ENCODE data around the gene SYT14. TPM values are rescaled to one million over a fixed set of nuclear protein-coding genes. Genes with fewer than 3 reads are reported as not detected.

The SYT14 gene
- polyA plus RNA-seq, 4 donors = 0.13 TPM; not detected in 2

- WGBS, 3 donors = 78 to 91% (median 79%) methylated on average over 8 of the region's 8 CpGs
- Histone ChIP-seq H3K4me3 (ENCODE audit: low read depth in 1 of 3, low read length in 3 of 3) (no peak overlapping the region), H3K27me3 (ENCODE audit: control insufficient read depth in 3 of 3, insufficient read depth in 3 of 3, low read length in 3 of 3) (no peaks in the 10 kb centered on the region), H3K27ac (ENCODE audit: low read depth in 1 of 3, low read length in 2 of 3) (no peak overlapping the region), H3K4me1 (ENCODE audit: control insufficient read depth in 3 of 3, insufficient read depth in 2 of 3, low read depth in 1 of 3, low read length in 2 of 3) (no peaks in the 10 kb centered on the region), H3K9me3 (ENCODE audit: control insufficient read depth in 2 of 2, insufficient read depth in 1 of 2, low read depth in 1 of 2, low read length in 1 of 2) (no peaks in the 10 kb centered on the region), H3K36me3 (ENCODE audit: control insufficient read depth in 3 of 3, insufficient read depth in 2 of 3, low read depth in 1 of 3, low read length in 3 of 3) (no peaks in the 10 kb centered on the region)
- DNase-seq (no peak), FAIRE-seq (no peak)
Measured at GRCh38 chr1:210213335-210213734, 275.3 kb downstream of the SYT14 start.

GRCh38 chr1:210214573-210215409 lies 276.8 kb downstream of the SYT14 start:
- H3K36me3 ChIP-seq (ENCODE audit: control insufficient read depth in 3 of 3, insufficient read depth in 2 of 3, low read depth in 1 of 3, low read length in 3 of 3) = no peaks in the 10 kb centered on the region
- H3K27ac ChIP-seq (ENCODE audit: low read depth in 1 of 3, low read length in 2 of 3) = no peak overlapping the region
- no peak overlapping the region for H3K4me3 ChIP-seq (ENCODE audit: low read depth in 1 of 3, low read length in 3 of 3)
- no peak for DNase-seq
- no peaks in the 10 kb centered on the region for H3K27me3 ChIP-seq (ENCODE audit: control insufficient read depth in 3 of 3, insufficient read depth in 3 of 3, low read length in 3 of 3)
- H3K4me1 ChIP-seq (ENCODE audit: control insufficient read depth in 3 of 3, insufficient read depth in 2 of 3, low read depth in 1 of 3, low read length in 2 of 3) = no peaks in the 10 kb centered on the region
- no peak for FAIRE-seq
- H3K9me3 ChIP-seq (ENCODE audit: control insufficient read depth in 2 of 2, insufficient read depth in 1 of 2, low read depth in 1 of 2, low read length in 1 of 2) = no peaks in the 10 kb centered on the region
- WGBS, 3 donors = 61 to 73% (median 62%) methylated on average over 4 of the region's 4 CpGs

GRCh38 chr1:210217482-210217881 lies 279.5 kb downstream of the SYT14 start:
- no peak overlapping the region for H3K27ac ChIP-seq (ENCODE audit: low read depth in 1 of 3, low read length in 2 of 3)
- H3K4me3 ChIP-seq (ENCODE audit: low read depth in 1 of 3, low read length in 3 of 3) = no peak overlapping the region
- WGBS, 3 donors = 84 to 90% (median 89%) methylated on average over 5 of the region's 5 CpGs
- H3K27me3 ChIP-seq (ENCODE audit: control insufficient read depth in 3 of 3, insufficient read depth in 3 of 3, low read length in 3 of 3) = no peaks in the 10 kb centered on the region
- no peaks in the 10 kb centered on the region for H3K9me3 ChIP-seq (ENCODE audit: control insufficient read depth in 2 of 2, insufficient read depth in 1 of 2, low read depth in 1 of 2, low read length in 1 of 2)
- no peaks in the 10 kb centered on the region for H3K4me1 ChIP-seq (ENCODE audit: control insufficient read depth in 3 of 3, insufficient read depth in 2 of 3, low read depth in 1 of 3, low read length in 2 of 3)
- DNase-seq (no peak), FAIRE-seq (no peak)
- H3K36me3 ChIP-seq (ENCODE audit: control insufficient read depth in 3 of 3, insufficient read depth in 2 of 3, low read depth in 1 of 3, low read length in 3 of 3) = no peaks in the 10 kb centered on the region

- no peaks in the 10 kb centered on the region for H3K36me3 ChIP-seq (ENCODE audit: control insufficient read depth in 3 of 3, insufficient read depth in 2 of 3, low read depth in 1 of 3, low read length in 3 of 3)
- no peaks in the 10 kb centered on the region for H3K9me3 ChIP-seq (ENCODE audit: control insufficient read depth in 2 of 2, insufficient read depth in 1 of 2, low read depth in 1 of 2, low read length in 1 of 2)
- no peaks in the 10 kb centered on the region for H3K27me3 ChIP-seq (ENCODE audit: control insufficient read depth in 3 of 3, insufficient read depth in 3 of 3, low read length in 3 of 3)
- no peak overlapping the region for H3K4me3 ChIP-seq (ENCODE audit: low read depth in 1 of 3, low read length in 3 of 3)
- FAIRE-seq = no peak
- WGBS, 3 donors = 77 to 83% (median 80%) methylated on average over 4 of the region's 4 CpGs
- no peaks in the 10 kb centered on the region for H3K4me1 ChIP-seq (ENCODE audit: control insufficient read depth in 3 of 3, insufficient read depth in 2 of 3, low read depth in 1 of 3, low read length in 2 of 3)
- no peak for DNase-seq
- no peak overlapping the region for H3K27ac ChIP-seq (ENCODE audit: low read depth in 1 of 3, low read length in 2 of 3)
Measured at GRCh38 chr1:210218047-210218446, 280.0 kb downstream of the SYT14 start.

Other genes starting within 250 kb of the SYT14 start
- 1 to 10 TPM in 2 of 4 donors, not detected in 2; 1.6 to 3.8 TPM for gene HSD11B1, start 233.4 kb upstream of the SYT14 start, polyA plus RNA-seq
- gene TRAF3IP3, start 182.2 kb upstream of the SYT14 start, polyA plus RNA-seq = 10 to 100 TPM in 1 of 4 donors, 1 to 10 TPM in 3; 1.1 to 20.0 (median 5.8) TPM
- gene C1orf74, start 153.7 kb upstream of the SYT14 start, polyA plus RNA-seq = 1 to 10 TPM in 2 of 4 donors, under 1 TPM in 2; 0.45 to 4.6 (median 1.4) TPM
- 10 to 100 TPM; 26.8 to 74.4 (median 32.2) TPM for gene IRF6, start 132.1 kb upstream of the SYT14 start, polyA plus RNA-seq
- 1 to 10 TPM in 3 of 4 donors, under 1 TPM in 1; 0.89 to 9.8 (median 2.2) TPM for gene UTP25, start 110.2 kb upstream of the SYT14 start, polyA plus RNA-seq

Measured in small intestine (tissue), 7 donors.